Neuronal stem cell (in vitro differentiated cells): ENCODE results near the gene FDPS.
A peak's percentile ranks its signal among the peaks of the same experiment; 100 is the strongest.

Experiments
- DNase-seq: peaks from one replicate; pipeline ENCODE4 v3.0.0-alpha.2; 2013; ENCODE audit warnings: low spot score
- H2AFZ ChIP-seq: one replicate; pipeline ENCODE4 v1.6.1; 2013; ENCODE audit warnings: mild to moderate bottlenecking, low read length, inconsistent platforms
- H2AK5ac ChIP-seq: 2 replicates; pipeline ENCODE4 v1.6.1; 2013; ENCODE audit warnings: low read depth, mild to moderate bottlenecking, inconsistent platforms, low read length, moderate library complexity, mixed read lengths
- H2BK120ac ChIP-seq: 2 replicates; pipeline ENCODE4 v1.6.1; 2013; ENCODE audit warnings: low read depth, mild to moderate bottlenecking, inconsistent platforms, low read length, moderate library complexity, mixed read lengths
- H2BK12ac ChIP-seq: one replicate; pipeline ENCODE4 v1.6.1; 2013; ENCODE audit warnings: low read length, inconsistent platforms
- H2BK15ac ChIP-seq: 2 replicates; pipeline ENCODE4 v1.6.1; 2013; ENCODE audit warnings: mild to moderate bottlenecking, low read length, inconsistent platforms, mixed read lengths
- H2BK5ac ChIP-seq: one replicate; pipeline ENCODE4 v1.6.1; 2013; ENCODE audit warnings: inconsistent platforms, mild to moderate bottlenecking, low read length, moderate library complexity
- H3K14ac ChIP-seq: one replicate; pipeline ENCODE4 v1.6.1; 2013; ENCODE audit warnings: low read length, inconsistent platforms
- H3K18ac ChIP-seq: 2 replicates; pipeline ENCODE4 v1.6.1; 2013; ENCODE audit warnings: low read length, inconsistent platforms
- H3K23ac ChIP-seq: 2 replicates; pipeline ENCODE4 v1.6.1; 2013; ENCODE audit warnings: low read depth, mild to moderate bottlenecking, mixed read lengths, low read length, inconsistent platforms; ENCODE audit not compliant: poor library complexity
- H3K27ac ChIP-seq: replicated peaks from 3 replicates; pipeline ENCODE4 v1.5.1; 2013; ENCODE audit warnings: low read length, inconsistent platforms
- H3K27me3 ChIP-seq, 3 experiments: 2 replicates each; pipeline ENCODE4 v1.6.1; 2013; ENCODE audit warnings: low read length in 3 of 3, mild to moderate bottlenecking in 2 of 3, inconsistent platforms in 1 of 3, low read depth in 1 of 3, mixed read lengths in 1 of 3, moderate library complexity in 1 of 3; ENCODE audit not compliant: control insufficient read depth in 3 of 3, insufficient read depth in 3 of 3
- H3K36me3 ChIP-seq, 2 donors: replicated peaks in 1 of 2; 2 replicates each; pipeline ENCODE4 v1.6.1; 2013; ENCODE audit warnings: low read length in 2 of 2; ENCODE audit not compliant: control insufficient read depth in 2 of 2, insufficient read depth in 2 of 2
- H3K4ac ChIP-seq: 2 replicates; pipeline ENCODE4 v1.6.1; 2013; ENCODE audit warnings: inconsistent platforms, mild to moderate bottlenecking, low read length, moderate library complexity
- H3K4me1 ChIP-seq, 2 donors: 1 replicate in 1 of 2; 2 replicates in 1 of 2; pipeline ENCODE4 v1.6.1; 2013; ENCODE audit warnings: low read length in 2 of 2, low read depth in 1 of 2; ENCODE audit not compliant: control insufficient read depth in 2 of 2, insufficient read depth in 1 of 2
- H3K4me2 ChIP-seq: one replicate; pipeline ENCODE4 v1.6.1; 2013; ENCODE audit warnings: mild to moderate bottlenecking, low read length, inconsistent platforms; ENCODE audit not compliant: insufficient read depth, poor library complexity, severe bottlenecking
- H3K4me3 ChIP-seq, 2 donors: 2 replicates each; pipeline ENCODE4 v1.5.1; 2013; ENCODE audit warnings: low read length in 2 of 2, mild to moderate bottlenecking in 2 of 2, inconsistent platforms in 1 of 2, moderate library complexity in 1 of 2
- H3K79me1 ChIP-seq: one replicate; pipeline ENCODE4 v1.6.1; 2013; ENCODE audit warnings: low read depth, mild to moderate bottlenecking, inconsistent platforms, low read length, moderate library complexity
- H3K9ac ChIP-seq: one replicate; pipeline ENCODE4 v1.6.1; 2013; ENCODE audit warnings: mild to moderate bottlenecking, low read depth, low read length, inconsistent platforms; ENCODE audit not compliant: poor library complexity
- H3K9me3 ChIP-seq, 2 donors: replicated peaks in 1 of 2; 2 replicates each; pipeline versions ENCODE3 to v1.6.1; 2013; ENCODE audit warnings: low read length in 2 of 2, mild to moderate bottlenecking in 2 of 2, inconsistent platforms in 1 of 2, low read depth in 1 of 2, mixed read lengths in 1 of 2, moderate library complexity in 1 of 2; ENCODE audit not compliant: control insufficient read depth in 2 of 2, insufficient read depth in 1 of 2
- H4K8ac ChIP-seq: one replicate; pipeline ENCODE4 v1.6.1; 2013; ENCODE audit warnings: low read depth, mild to moderate bottlenecking, inconsistent platforms, low read length, moderate library complexity
- H4K91ac ChIP-seq: one replicate; pipeline ENCODE4 v1.6.1; 2013; ENCODE audit warnings: low read length, low read depth, mild to moderate bottlenecking, inconsistent platforms; ENCODE audit not compliant: poor library complexity
- WGBS, 2 donors: extraction: QIAGEN DNeasy Blood & Tissue Kit; methylation state at CpG; one replicate each; pipeline ENCODE4 v1.1.7; 2013; ENCODE audit warnings: missing lambda C conversion rate in 2 of 2, mixed read lengths in 1 of 2; ENCODE audit not compliant: insufficient read length in 2 of 2, insufficient replicate concordance in 1 of 2; ENCODE audit errors: extremely low coverage in 2 of 2; 5-methylcytosine and 5-hydroxymethylcytosine counted together

FDPS gene

DNA sequence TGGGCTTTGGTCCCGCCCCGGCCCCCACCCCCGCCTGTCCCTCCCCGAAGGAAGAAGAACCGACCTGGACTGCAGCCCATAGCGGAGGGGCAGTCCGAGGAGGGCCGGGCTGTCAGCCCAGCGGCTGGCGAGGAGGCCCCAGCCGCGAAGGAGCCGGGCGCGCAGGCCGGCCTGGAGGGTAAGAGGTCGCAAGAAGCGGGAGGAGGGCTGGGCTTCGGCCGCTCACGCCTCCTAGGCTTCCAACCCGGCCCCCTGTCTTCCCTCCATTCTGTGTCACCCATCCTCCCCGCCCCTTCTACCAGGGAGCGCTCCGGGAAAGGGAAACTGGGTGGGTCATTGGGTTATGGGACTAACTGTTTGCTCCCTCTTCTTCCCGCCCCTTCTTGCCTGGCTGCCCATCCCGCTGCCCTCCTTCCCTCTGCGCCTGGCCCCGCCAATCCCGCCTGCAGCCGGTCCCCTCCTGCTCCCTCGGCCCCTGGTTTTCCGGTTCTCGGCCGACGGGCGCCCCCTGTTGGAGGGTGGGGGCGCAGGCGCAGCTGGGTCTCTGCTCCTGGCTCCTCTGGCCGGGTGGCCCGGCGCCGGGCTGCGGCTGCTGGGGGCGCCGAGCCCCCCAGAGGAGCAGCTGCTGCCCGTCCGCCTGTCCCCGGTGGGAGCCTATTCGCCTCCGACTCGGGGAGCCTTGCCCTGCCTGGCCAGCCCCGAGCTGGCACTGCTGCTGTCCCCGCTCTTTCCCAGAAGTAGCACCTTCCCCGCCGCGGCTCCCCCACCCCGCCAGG is 14.5 kb downstream of the FDPS start:
- H3K9me3 ChIP-seq: no peaks in the 10 kb centered on the region
- DNase-seq: peak; percentile 94
- peaks cover 24 to 25% of the 10 kb centered on the region in 2 donors for H3K4me1 ChIP-seq
- WGBS, 2 donors: no CpG with 5 or more reads among the region's 58 CpGs
- H3K79me1 ChIP-seq: peaks cover 20% of the 10 kb centered on the region
- H3K27ac ChIP-seq: peak overlapping the region; percentile 98
- peak overlapping the region; percentile 76 to 90 for H3K4me3 ChIP-seq
- peak overlapping the region; percentile 92 for H2AFZ ChIP-seq
- no peak overlapping the region for H3K4ac ChIP-seq
- H3K4me2 ChIP-seq: peak overlapping the region; percentile 96
- H3K23ac ChIP-seq: peak overlapping the region; percentile 92
- peaks cover 37 to 66% of the 10 kb centered on the region in 2 donors for H3K36me3 ChIP-seq
- peak overlapping the region; percentile 40 for H2BK15ac ChIP-seq
- H4K8ac ChIP-seq: no peak overlapping the region
- H2BK5ac ChIP-seq: peak overlapping the region; percentile 89
- no peak overlapping the region for H3K14ac ChIP-seq
- peak overlapping the region; percentile 17 for H2BK120ac ChIP-seq
- no peaks in the 10 kb centered on the region for H3K27me3 ChIP-seq
- H3K9ac ChIP-seq: peak overlapping the region; percentile 85
- H4K91ac ChIP-seq: no peak overlapping the region
- peak overlapping the region; percentile 97 for H3K18ac ChIP-seq
- no peak overlapping the region for H2BK12ac ChIP-seq
- H2AK5ac ChIP-seq: peak overlapping the region; percentile 85

DNA sequence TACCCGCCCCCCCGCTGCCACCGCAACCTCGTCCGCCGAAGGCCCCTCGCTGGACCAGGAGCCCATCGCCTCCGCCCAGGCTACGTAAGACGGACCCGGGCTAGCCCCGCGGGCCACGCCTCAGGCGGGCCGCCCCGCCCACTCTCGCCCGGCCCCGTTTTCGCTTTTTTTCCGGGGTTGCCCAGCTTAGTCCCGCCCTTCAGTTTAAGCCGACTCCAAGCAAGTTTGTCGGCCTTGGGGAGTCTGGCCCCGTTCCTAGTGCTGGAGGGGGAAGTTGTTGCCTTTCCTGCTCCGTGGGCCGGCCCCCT is 15.0 kb downstream of the FDPS start:
- Histone ChIP-seq H3K27ac (peak overlapping the region; percentile 98), H3K36me3 (peaks cover 32 to 65% of the 10 kb centered on the region in 2 donors), H2BK15ac (no peak overlapping the region), H4K91ac (no peak overlapping the region), H3K4me3 (peak overlapping the region; percentile 76 to 90), H4K8ac (no peak overlapping the region), H3K23ac (peak overlapping the region; percentile 92), H2AK5ac (peak overlapping the region; percentile 85), H3K14ac (peak overlapping the region; percentile 90), H3K9me3 (no peaks in the 10 kb centered on the region), H3K4me1 (peaks cover 24 to 25% of the 10 kb centered on the region in 2 donors), H3K9ac (peak overlapping the region; percentile 95), H2BK12ac (no peak overlapping the region), H3K79me1 (peaks cover 19% of the 10 kb centered on the region), H3K27me3 (no peaks in the 10 kb centered on the region), H3K4me2 (peak overlapping the region; percentile 96), H3K4ac (no peak overlapping the region), H2BK120ac (no peak overlapping the region), H2BK5ac (peak overlapping the region; percentile 89), H2AFZ (peak overlapping the region; percentile 92), H3K18ac (peak overlapping the region; percentile 97)
- DNase-seq: peak; percentile 89
- no CpG with 5 or more reads among the region's 29 CpGs for WGBS, 2 donors

DNA sequence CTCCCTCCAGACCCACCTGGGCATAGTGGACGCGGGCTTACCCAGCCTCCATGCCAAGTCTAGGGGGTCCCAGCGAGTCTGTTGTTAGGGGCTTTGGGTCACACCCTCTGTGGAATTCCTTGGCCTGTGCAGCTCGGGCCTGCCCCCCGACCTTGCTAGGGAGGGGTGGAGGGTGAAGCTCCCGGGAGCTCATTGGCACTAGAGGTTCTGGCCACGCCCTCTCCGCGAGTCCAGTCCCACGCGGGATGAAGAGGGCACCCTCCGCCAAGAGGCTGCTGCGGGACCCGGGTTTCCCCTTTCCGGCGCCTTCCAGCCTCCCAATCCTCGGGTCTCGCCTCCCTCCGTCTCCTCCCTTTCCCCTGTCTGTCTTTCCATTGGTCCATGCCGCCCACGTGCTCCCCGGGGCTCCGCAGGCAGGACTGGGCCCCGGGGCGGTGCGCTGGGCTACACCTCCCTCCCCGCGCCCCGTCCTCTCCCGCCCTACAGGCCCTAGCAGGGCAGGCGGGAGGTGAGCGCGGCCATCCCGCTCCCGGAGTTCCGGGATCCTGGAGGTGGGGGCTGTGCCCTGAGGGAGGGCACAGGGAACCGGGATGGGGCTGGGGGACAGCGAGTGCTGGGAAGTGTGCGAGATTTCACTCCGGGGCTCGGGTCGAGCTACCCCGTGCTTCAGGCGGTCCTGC is 15.5 kb downstream of the FDPS start:
- peak; percentile 90 for DNase-seq
- Histone ChIP-seq H3K27me3 (no peaks in the 10 kb centered on the region), H3K14ac (peak overlapping the region; percentile 94), H3K9ac (peak overlapping the region; percentile 95), H3K9me3 (no peaks in the 10 kb centered on the region), H2AK5ac (peak overlapping the region; percentile 85), H3K4me2 (peak overlapping the region; percentile 96), H3K36me3 (peaks cover 27 to 64% of the 10 kb centered on the region in 2 donors), H3K4me3 (peak overlapping the region; percentile 76 to 90), H2BK120ac (peak overlapping the region; percentile 5), H2AFZ (peak overlapping the region; percentile 92), H4K91ac (no peak overlapping the region), H4K8ac (no peak overlapping the region), H3K27ac (peak overlapping the region; percentile 98), H2BK12ac (peak overlapping the region; percentile 41), H3K23ac (peak overlapping the region; percentile 92), H3K18ac (peak overlapping the region; percentile 97), H3K79me1 (peaks cover 19% of the 10 kb centered on the region), H2BK15ac (peak overlapping the region; percentile 97), H2BK5ac (peak overlapping the region; percentile 89), H3K4ac (no peak overlapping the region), H3K4me1 (peaks cover 24 to 25% of the 10 kb centered on the region in 2 donors)
- no CpG with 5 or more reads among the region's 44 CpGs for WGBS, 2 donors
